Endothelial cell of umbilical vein (primary cell): Measurements from ENCODE around the gene RAB3GAP2. TPM values are rescaled to one million over a fixed set of nuclear protein-coding genes. Genes with fewer than 3 reads are reported as not detected.

ENCODE experiments used
- BruUV-seq: library from RNA; stranded (reverse); fragments of 400-500 nt; replicated peaks from 2 replicates; lab custom pipeline; 2021; lab: Mats Ljungman, UMichigan
- CTCF ChIA-PET: fragments of 300-600, 350-600 bp; sonication (Branson Sonifier 250); formaldehyde crosslinking; loops from one replicate; lab custom pipeline; 2021; ENCODE audit warnings: antibody characterized with exemption, inconsistent platforms; lab: Charles Lee
- POLR2A ChIA-PET: fragments of 300-600, 350-600 bp; sonication (Branson Sonifier 250); formaldehyde crosslinking; loops from one replicate; lab custom pipeline; 2021; ENCODE audit warnings: antibody characterized with exemption, inconsistent platforms; lab: Charles Lee
- DNase-seq: peaks from one replicate; pipeline ENCODE4 v3.0.0-alpha.2; 2011; ENCODE audit warnings: low read depth, low spot score
- FAIRE-seq: peaks from 2 replicates; lab custom pipeline; 2011; peaks lifted over from hg19 to GRCh38; lab: Jason Lieb, UNC
- H2AFZ ChIP-seq: 2 replicates; pipeline ENCODE4 v1.6.0; 2012; ENCODE audit warnings: low read depth, low read length, control low read depth, inconsistent platforms
- H3K27ac ChIP-seq: 2 replicates; pipeline ENCODE4 v1.5.1; 2011; ENCODE audit warnings: low read depth, mild to moderate bottlenecking, control low read depth, low read length, moderate library complexity; ENCODE audit not compliant: insufficient read depth
- H3K27me3 ChIP-seq, 2 experiments: 2 replicates each; pipeline versions ENCODE4 v1.6.0 to v1.6.1; 2011; ENCODE audit warnings: low read length in 2 of 2, mixed read lengths in 1 of 2; ENCODE audit not compliant: control insufficient read depth in 2 of 2, insufficient read depth in 2 of 2
- H3K36me3 ChIP-seq, 2 experiments: 2 replicates in 1 of 2; 3 replicates in 1 of 2; pipeline ENCODE4 v1.5.1; 2011; ENCODE audit warnings: low read length in 2 of 2, mild to moderate bottlenecking in 1 of 2, moderate library complexity in 1 of 2; ENCODE audit not compliant: control insufficient read depth in 2 of 2, insufficient read depth in 2 of 2; ENCODE audit errors: extremely low read depth in 1 of 2
- H3K4me1 ChIP-seq: 3 replicates; pipeline ENCODE4 v1.5.1; 2011; ENCODE audit warnings: mild to moderate bottlenecking, low read length; ENCODE audit not compliant: control insufficient read depth, insufficient read depth; ENCODE audit errors: extremely low read depth
- H3K4me2 ChIP-seq: 2 replicates; pipeline ENCODE4 v1.6.1; 2011; ENCODE audit warnings: low read length, control low read depth, mixed read lengths; ENCODE audit not compliant: insufficient read depth
- H3K4me3 ChIP-seq, 3 experiments: fragments of 200-600 bp in 1 of 3; sonication (generic), shearing (Covaris generic) in 1 of 3; replicated peaks in 1 of 3; 2 replicates each; pipeline ENCODE4 v1.5.1; 2011 to 2016; ENCODE audit warnings: control low read depth in 3 of 3, low read length in 3 of 3, mild to moderate bottlenecking in 2 of 3, inconsistent platforms in 1 of 3, low read depth in 1 of 3, moderate library complexity in 1 of 3; ENCODE audit not compliant: insufficient read depth in 1 of 3
- H3K79me2 ChIP-seq: 2 replicates; pipeline ENCODE4 v1.6.0; 2012; ENCODE audit warnings: low read length, inconsistent platforms; ENCODE audit not compliant: control insufficient read depth, insufficient read depth
- H3K9ac ChIP-seq: replicated peaks from 2 replicates; pipeline ENCODE3; 2011; ENCODE audit warnings: low read length, control low read depth; ENCODE audit not compliant: insufficient read depth; ENCODE audit errors: extremely low read depth
- H3K9me1 ChIP-seq: replicated peaks from 3 replicates; pipeline ENCODE4 v1.6.0; 2011; ENCODE audit warnings: mild to moderate bottlenecking, low read length; ENCODE audit not compliant: control insufficient read depth, insufficient read depth; ENCODE audit errors: extremely low read depth
- H3K9me3 ChIP-seq: replicated peaks from 2 replicates; pipeline ENCODE4 v1.5.1; 2012; ENCODE audit warnings: low read length, inconsistent platforms; ENCODE audit not compliant: control insufficient read depth, insufficient read depth
- H4K20me1 ChIP-seq: replicated peaks from 2 replicates; pipeline ENCODE3; 2011; ENCODE audit warnings: mild to moderate bottlenecking, low read length; ENCODE audit not compliant: control insufficient read depth, insufficient read depth; ENCODE audit errors: extremely low read depth
- EZH2 ChIP-seq: IDR thresholded peaks from 2 replicates; pipeline ENCODE4 v1.6.1; 2012; ENCODE audit warnings: borderline replicate concordance, low read depth, mild to moderate bottlenecking, moderate library complexity, low read length, inconsistent platforms; ENCODE audit not compliant: severe bottlenecking
- FOS ChIP-seq: IDR thresholded peaks from 2 replicates; pipeline ENCODE4 v1.6.1; 2011; ENCODE audit warnings: mild to moderate bottlenecking, low read length, moderate library complexity, borderline replicate concordance; ENCODE audit not compliant: insufficient read depth
- GATA2 ChIP-seq: IDR thresholded peaks from 2 replicates; pipeline ENCODE4 v1.7.0; 2011; ENCODE audit warnings: low read depth, mild to moderate bottlenecking, moderate library complexity, mixed read lengths, low read length; ENCODE audit not compliant: insufficient read length, insufficient read depth
- JUN ChIP-seq: IDR thresholded peaks from 2 replicates; pipeline ENCODE4 v1.6.1; 2011; ENCODE audit warnings: borderline replicate concordance, low read depth; ENCODE audit not compliant: insufficient read length, insufficient read depth
- MYC ChIP-seq: IDR thresholded peaks from one replicate; pipeline ENCODE4 v1.6.1; 2011; ENCODE audit warnings: mild to moderate bottlenecking, low read depth, low read length
- POLR2A ChIP-seq: IDR thresholded peaks from 2 replicates; pipeline ENCODE4 v1.6.1; 2012; ENCODE audit warnings: low read depth, mild to moderate bottlenecking, control low read depth, low read length
- dilution Hi-C: fragments of 300-500 bp; cut with MboI; formaldehyde crosslinking; loops from one replicate; pipeline ENCODE4 v1.15.0; 2019; ENCODE audit warnings: low sequenced_read_pairs; ENCODE audit not compliant: extremely low pct_ligation_motif_present
- intact Hi-C: fragments of 100-400 bp; cut with micrococcal nuclease; formaldehyde crosslinking; loops from one replicate; pipeline ENCODE4 v1.10.0; 2022
- polyA plus RNA-seq, 4 experiments: library from polyadenylated mRNA; depleted of rRNA in 3 of 4; stranded (reverse) in 3 of 4; unstranded in 1 of 4; fragments of >200 nt; gene quantifications; 2 replicates each; pipeline versions ENCODE4 v1.2.1 to v1.2.3, GENCODE V29; 2011 to 2012; ENCODE audit warnings: missing spikeins in 1 of 4
- total RNA-seq: library from RNA; stranded (reverse); gene quantifications from 2 replicates; pipeline ENCODE4 v1.2.3, GENCODE V29; 2021
- TF ChIP-seq, protein P1 (sequence below), 2 donors: IDR thresholded peaks; 1 replicate in 1 of 2; 2 replicates in 1 of 2; pipeline ENCODE4 v1.5.1; 2011; ENCODE audit warnings: low read length in 2 of 2, mild to moderate bottlenecking in 2 of 2, moderate library complexity in 2 of 2, control low read depth in 1 of 2, inconsistent platforms in 1 of 2, low read depth in 1 of 2; ENCODE audit not compliant: insufficient read depth in 1 of 2; ENCODE audit errors: extremely low read depth in 1 of 2
- TF ChIP-seq, protein P2 (sequence below): IDR thresholded peaks from 2 replicates; pipeline ENCODE4 v1.6.1; 2011; ENCODE audit not compliant: insufficient read depth, insufficient read length

RAB3GAP2 gene
- total and polyA plus RNA-seq, 2 donors (not counting 3 experiments of a cell fraction or from before 2014, with no cell fraction given) = 11.1 to 37.4 TPM

DNA sequence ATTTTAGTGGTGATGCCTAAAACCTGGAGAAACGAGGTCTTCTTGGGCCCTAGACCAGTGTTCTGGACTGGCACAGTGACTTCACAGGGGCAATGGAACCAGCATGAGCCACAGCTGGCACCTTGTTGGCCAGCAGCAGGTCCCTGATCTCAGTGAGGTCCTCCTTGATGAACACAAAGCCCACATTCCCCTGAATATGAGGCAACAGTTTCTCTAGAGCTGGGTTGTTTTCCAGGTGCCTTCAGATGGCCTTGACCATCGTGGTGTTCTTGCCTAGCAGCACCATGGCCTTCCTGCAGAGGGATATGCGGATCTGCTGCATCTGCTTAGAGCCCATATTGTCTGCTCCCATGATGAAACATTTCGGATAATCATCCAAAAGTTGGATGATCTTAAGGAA is 44.9 kb upstream of the RAB3GAP2 start:
- Histone ChIP-seq H3K36me3 (no peaks in the 10 kb centered on the region), H3K9ac (no peak overlapping the region), H3K4me3 (no peak overlapping the region), H3K9me1 (no peaks in the 10 kb centered on the region), H3K79me2 (no peaks in the 10 kb centered on the region), H3K27me3 (no peaks in the 10 kb centered on the region), H4K20me1 (no peaks in the 10 kb centered on the region), H3K4me1 (no peaks in the 10 kb centered on the region), H3K27ac (no peak overlapping the region), H2AFZ (no peak overlapping the region), H3K9me3 (no peaks in the 10 kb centered on the region), H3K4me2 (no peak overlapping the region)
- ChIA-PET POLR2A (no interaction called here), CTCF (interaction anchor here (1.2 kb wide), 1 partner anchor 21 kb away, joined by 3 read pairs; no protein-coding TSS in a partner anchor)
- DNase-seq (no peak), FAIRE-seq (no peak)
- TF ChIP-seq, protein P1, sequence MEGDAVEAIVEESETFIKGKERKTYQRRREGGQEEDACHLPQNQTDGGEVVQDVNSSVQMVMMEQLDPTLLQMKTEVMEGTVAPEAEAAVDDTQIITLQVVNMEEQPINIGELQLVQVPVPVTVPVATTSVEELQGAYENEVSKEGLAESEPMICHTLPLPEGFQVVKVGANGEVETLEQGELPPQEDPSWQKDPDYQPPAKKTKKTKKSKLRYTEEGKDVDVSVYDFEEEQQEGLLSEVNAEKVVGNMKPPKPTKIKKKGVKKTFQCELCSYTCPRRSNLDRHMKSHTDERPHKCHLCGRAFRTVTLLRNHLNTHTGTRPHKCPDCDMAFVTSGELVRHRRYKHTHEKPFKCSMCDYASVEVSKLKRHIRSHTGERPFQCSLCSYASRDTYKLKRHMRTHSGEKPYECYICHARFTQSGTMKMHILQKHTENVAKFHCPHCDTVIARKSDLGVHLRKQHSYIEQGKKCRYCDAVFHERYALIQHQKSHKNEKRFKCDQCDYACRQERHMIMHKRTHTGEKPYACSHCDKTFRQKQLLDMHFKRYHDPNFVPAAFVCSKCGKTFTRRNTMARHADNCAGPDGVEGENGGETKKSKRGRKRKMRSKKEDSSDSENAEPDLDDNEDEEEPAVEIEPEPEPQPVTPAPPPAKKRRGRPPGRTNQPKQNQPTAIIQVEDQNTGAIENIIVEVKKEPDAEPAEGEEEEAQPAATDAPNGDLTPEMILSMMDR (IDR thresholded peaks at IDR 0.05; ENCODE audit: extremely low read depth in 1 of 2, insufficient read depth in 1 of 2, low read depth in 1 of 2, low read length in 2 of 2) = no peak
- TF ChIP-seq POLR2A = no peak
- TF ChIP-seq JUN = no peak
- TF ChIP-seq, protein P2, sequence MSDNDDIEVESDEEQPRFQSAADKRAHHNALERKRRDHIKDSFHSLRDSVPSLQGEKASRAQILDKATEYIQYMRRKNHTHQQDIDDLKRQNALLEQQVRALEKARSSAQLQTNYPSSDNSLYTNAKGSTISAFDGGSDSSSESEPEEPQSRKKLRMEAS = no peak
- TF ChIP-seq FOS = no peak
- no peak for TF ChIP-seq MYC
- TF ChIP-seq EZH2 = no peak
- no peak for TF ChIP-seq GATA2
- no TSS peak for BruUV-seq
- dilution Hi-C loops = no loop called here
- intact Hi-C loops = no loop called here
